H1 (cell line): ENCODE measurements around the gene XCL1. TPM values are rescaled to one million over a fixed set of nuclear protein-coding genes. Genes with fewer than 3 reads are reported as not detected.
"Not testable (repeated sequence)": the region's sequence is repeated elsewhere in the genome, so short reads cannot be mapped to it uniquely, and the experiment has no call there.

ENCODE experiments used
- CTCF ChIA-PET: fragments of 300-600 bp; sonication (Branson Sonifier 250); formaldehyde crosslinking; loops from one replicate; lab custom pipeline; 2021; ENCODE audit not compliant: partially characterized antibody; lab: Charles Lee
- POLR2A ChIA-PET: fragments of 300-600 bp; sonication (Branson Sonifier 250); formaldehyde crosslinking; loops from one replicate; lab custom pipeline; 2021; ENCODE audit warnings: inconsistent platforms; ENCODE audit not compliant: partially characterized antibody; lab: Charles Lee
- DNase-seq, 2 experiments: peaks; one replicate each; pipeline versions ENCODE4 v3.0.0 to v3.0.0-alpha.2; 2010 to 2022; ENCODE audit warnings: low spot score in 2 of 2, low read depth in 1 of 2, mixed read lengths in 1 of 2
- FAIRE-seq: peaks from 2 replicates; lab custom pipeline; 2011; peaks lifted over from hg19 to GRCh38; lab: Jason Lieb, UNC
- H2AFZ ChIP-seq: 2 replicates; pipeline ENCODE4 v1.8.1; 2012; ENCODE audit warnings: low read length, inconsistent platforms
- H2AK5ac ChIP-seq: 2 replicates; pipeline ENCODE4 v1.6.1; 2013; ENCODE audit warnings: low read depth, low read length
- H2BK120ac ChIP-seq: replicated peaks from 2 replicates; pipeline ENCODE3; 2013; ENCODE audit warnings: low read depth, low read length, inconsistent platforms
- H2BK12ac ChIP-seq: 2 replicates; pipeline ENCODE4 v1.6.1; 2013; ENCODE audit warnings: low read depth, low read length
- H2BK15ac ChIP-seq: 2 replicates; pipeline ENCODE4 v1.6.1; 2013; ENCODE audit warnings: low read length
- H2BK20ac ChIP-seq: 2 replicates; pipeline ENCODE4 v1.6.1; 2013; ENCODE audit warnings: low read length
- H2BK5ac ChIP-seq: 2 replicates; pipeline ENCODE4 v1.6.1; 2013; ENCODE audit warnings: low read depth, low read length
- H3K14ac ChIP-seq: 2 replicates; pipeline ENCODE4 v1.6.1; 2013; ENCODE audit warnings: inconsistent platforms; ENCODE audit not compliant: insufficient read length
- H3K18ac ChIP-seq: 2 replicates; pipeline ENCODE4 v1.6.1; 2013; ENCODE audit warnings: low read length; ENCODE audit errors: extremely low read depth
- H3K23ac ChIP-seq: 2 replicates; pipeline ENCODE4 v1.6.1; 2013; ENCODE audit warnings: inconsistent platforms; ENCODE audit not compliant: insufficient read length
- H3K23me2 ChIP-seq: 2 replicates; pipeline ENCODE4 v1.6.1; 2013; ENCODE audit warnings: low read depth, low read length
- H3K27ac ChIP-seq: 2 replicates; pipeline ENCODE4 v1.6.1; 2011; ENCODE audit warnings: low read depth, low read length, inconsistent platforms
- H3K27me3 ChIP-seq, 4 experiments: replicated peaks in 1 of 4; 1 replicate in 1 of 4; 2 replicates in 3 of 4; pipeline versions ENCODE4 v1.6.1 to v1.8.1; 2011 to 2013; ENCODE audit warnings: low read length in 3 of 4, mild to moderate bottlenecking in 3 of 4, inconsistent platforms in 2 of 4, mixed read lengths in 2 of 4, moderate library complexity in 1 of 4; ENCODE audit not compliant: control insufficient read depth in 3 of 4, insufficient read depth in 3 of 4; ENCODE audit errors: extremely low read depth in 1 of 4
- H3K36me3 ChIP-seq, 4 experiments: 2 replicates each; pipeline versions ENCODE4 v1.6.1 to v1.8.1; 2011 to 2013; ENCODE audit warnings: mild to moderate bottlenecking in 4 of 4, low read length in 3 of 4, moderate library complexity in 2 of 4, control low read depth in 1 of 4, inconsistent platforms in 1 of 4; ENCODE audit not compliant: insufficient read depth in 4 of 4, control insufficient read depth in 2 of 4
- H3K4ac ChIP-seq: replicated peaks from 2 replicates; pipeline ENCODE3; 2013; ENCODE audit warnings: low read length, low read depth, mixed read lengths, inconsistent platforms; ENCODE audit not compliant: insufficient read length
- H3K4me1 ChIP-seq, 4 experiments: replicated peaks in 1 of 4; 1 replicate in 1 of 4; 2 replicates in 3 of 4; pipeline versions ENCODE4 v1.6.1 to v1.8.1; 2011 to 2013; ENCODE audit warnings: low read length in 3 of 4, inconsistent platforms in 2 of 4, mixed read lengths in 1 of 4; ENCODE audit not compliant: insufficient read depth in 4 of 4, control insufficient read depth in 3 of 4
- H3K4me2 ChIP-seq, 2 experiments: 2 replicates each; pipeline versions ENCODE4 v1.6.1 to v1.8.1; 2011 to 2013; ENCODE audit warnings: low read depth in 2 of 2, low read length in 2 of 2, control low read depth in 1 of 2, inconsistent platforms in 1 of 2, mild to moderate bottlenecking in 1 of 2; ENCODE audit not compliant: insufficient read depth in 1 of 2
- H3K4me3 ChIP-seq, 4 experiments: fragments of 200-600, 300-600 bp in 1 of 4; sonication (generic), shearing (Covaris generic), sonication (Bioruptor Twin) in 1 of 4; 2 replicates each; pipeline versions ENCODE4 v1.5.1 to v1.8.1; 2011 to 2016; ENCODE audit warnings: low read length in 4 of 4, low read depth in 3 of 4, control low read depth in 2 of 4, inconsistent platforms in 2 of 4, mild to moderate bottlenecking in 2 of 4, mixed read lengths in 1 of 4, moderate library complexity in 1 of 4; ENCODE audit not compliant: insufficient read depth in 2 of 4; ENCODE audit errors: extremely low read depth in 1 of 4
- H3K56ac ChIP-seq: replicated peaks from 2 replicates; pipeline ENCODE3; 2013; ENCODE audit warnings: low read depth, mild to moderate bottlenecking, mixed read lengths, low read length, inconsistent platforms; ENCODE audit not compliant: insufficient read length
- H3K79me1 ChIP-seq: 2 replicates; pipeline ENCODE4 v1.6.1; 2013; ENCODE audit warnings: low read depth, low read length, control low read depth
- H3K79me2 ChIP-seq, 2 experiments: 2 replicates each; pipeline versions ENCODE4 v1.6.1 to v1.8.1; 2012 to 2013; ENCODE audit warnings: low read length in 2 of 2, mild to moderate bottlenecking in 2 of 2, inconsistent platforms in 1 of 2; ENCODE audit not compliant: insufficient read depth in 2 of 2, control insufficient read depth in 1 of 2
- H3K9ac ChIP-seq, 4 experiments: replicated peaks in 1 of 4; 1 replicate in 1 of 4; 2 replicates in 3 of 4; pipeline versions ENCODE4 v1.6.1 to v1.8.1; 2011 to 2013; ENCODE audit warnings: low read depth in 3 of 4, low read length in 3 of 4, control low read depth in 2 of 4, mild to moderate bottlenecking in 2 of 4, moderate library complexity in 2 of 4, inconsistent platforms in 1 of 4; ENCODE audit errors: extremely low read depth in 1 of 4
- H3K9me3 ChIP-seq, 2 experiments: 2 replicates each; pipeline versions ENCODE4 v1.6.1 to v1.8.1; 2012 to 2013; ENCODE audit warnings: mild to moderate bottlenecking in 2 of 2, moderate library complexity in 2 of 2, control low read depth in 1 of 2, inconsistent platforms in 1 of 2, low read depth in 1 of 2, low read length in 1 of 2, mixed read lengths in 1 of 2; ENCODE audit not compliant: insufficient read depth in 2 of 2
- H4K20me1 ChIP-seq, 2 experiments: replicated peaks in 1 of 2; 2 replicates each; pipeline versions ENCODE3 to v1.8.1; 2011 to 2013; ENCODE audit warnings: inconsistent platforms in 2 of 2, low read length in 2 of 2, mild to moderate bottlenecking in 1 of 2; ENCODE audit not compliant: insufficient read depth in 2 of 2, control insufficient read depth in 1 of 2
- H4K5ac ChIP-seq: 2 replicates; pipeline ENCODE4 v1.6.1; 2013; ENCODE audit warnings: low read length, low read depth, mixed read lengths, inconsistent platforms; ENCODE audit not compliant: insufficient read length
- H4K8ac ChIP-seq: 2 replicates; pipeline ENCODE4 v1.8.0; 2013; ENCODE audit warnings: mild to moderate bottlenecking, moderate library complexity, low read length, inconsistent platforms; ENCODE audit not compliant: insufficient read depth; ENCODE audit errors: extremely low read depth
- H4K91ac ChIP-seq: replicated peaks from 2 replicates; pipeline ENCODE3; 2013; ENCODE audit warnings: low read length, mixed read lengths, inconsistent platforms; ENCODE audit not compliant: insufficient read length
- CHD2 ChIP-seq: IDR thresholded peaks from 2 replicates; pipeline ENCODE4 v1.6.1; 2012; ENCODE audit warnings: low read length, improper control_type of control experiment
- GABPA ChIP-seq: IDR thresholded peaks from 2 replicates; pipeline ENCODE4 v1.6.1; 2011; ENCODE audit warnings: mild to moderate bottlenecking, low read length, moderate library complexity, borderline replicate concordance; ENCODE audit not compliant: insufficient read depth
- NANOG ChIP-seq: IDR thresholded peaks from 2 replicates; pipeline ENCODE4 v1.6.1; 2011; ENCODE audit warnings: low read length, low read depth, mild to moderate bottlenecking, inconsistent platforms; ENCODE audit not compliant: insufficient read depth, poor library complexity, severe bottlenecking
- POLR2A ChIP-seq, 2 experiments: IDR thresholded peaks; 1 replicate in 1 of 2; 2 replicates in 1 of 2; pipeline ENCODE4 v1.6.1; 2011; ENCODE audit warnings: low read depth in 2 of 2, low read length in 2 of 2, mild to moderate bottlenecking in 2 of 2; ENCODE audit errors: control extremely low read depth in 1 of 2
- SP1 ChIP-seq: IDR thresholded peaks from 2 replicates; pipeline ENCODE4 v1.6.1; 2011; ENCODE audit warnings: low read depth, low read length
- TAF7 ChIP-seq: optimal IDR thresholded peaks from 2 replicates; pipeline ENCODE3; 2011; ENCODE audit warnings: low read depth, mild to moderate bottlenecking, inconsistent platforms, low read length, moderate library complexity, borderline replicate concordance
- TCF12 ChIP-seq: IDR thresholded peaks from 2 replicates; pipeline ENCODE4 v1.6.1; 2011; ENCODE audit warnings: low read depth, mild to moderate bottlenecking, low read length
- WGBS, 2 experiments: shearing (Covaris generic) in 1 of 2; methylation state at CpG; one replicate each; pipeline versions ENCODE4 v1.1.6 to v1.1.7; 2013 to 2015; ENCODE audit warnings: low lambda C conversion rate in 2 of 2, mixed read lengths in 2 of 2, inconsistent platforms in 1 of 2, low coverage in 1 of 2, missing lambda C conversion rate in 1 of 2; ENCODE audit not compliant: insufficient replicate concordance in 2 of 2, insufficient coverage in 1 of 2, insufficient read length in 1 of 2; ENCODE audit errors: extremely low coverage in 1 of 2, missing lambda C conversion rate in 1 of 2; 5-methylcytosine and 5-hydroxymethylcytosine counted together
- polyA plus RNA-seq, 7 experiments: library from polyadenylated mRNA; depleted of rRNA in 3 of 7; stranded (reverse) in 5 of 7; unstranded in 2 of 7; fragments of >200 nt in 5 of 7; fragments of 200-250 nt in 2 of 7; gene quantifications; 1 replicate in 5 of 7; 2 replicates in 1 of 7; 4 replicates in 1 of 7; pipeline versions ENCODE4 v1.2.1 to v1.2.3, GENCODE V29; 2011 to 2013; ENCODE audit warnings: missing spikeins in 2 of 7, mixed read lengths in 2 of 7
- total RNA-seq: library from RNA; stranded (reverse); fragmentation: NEBNext Ultra II Directional; extraction: Animal tissue kit (Norgen Biotek cat#: 25700); gene quantifications from 2 replicates; pipeline ENCODE4 v1.2.1, GENCODE V29; 2021
- TF ChIP-seq, protein P1 (sequence below): IDR thresholded peaks from 2 replicates; pipeline ENCODE4 v1.6.1; 2011; ENCODE audit warnings: low read depth, mild to moderate bottlenecking, low read length; ENCODE audit not compliant: insufficient read depth

Gene XCL1
- total and polyA plus RNA-seq, 2 of the 8 experiments (the other 6 are each of a cell fraction or from before 2014, with no cell fraction given): 0.39 to 0.63 TPM

DNA sequence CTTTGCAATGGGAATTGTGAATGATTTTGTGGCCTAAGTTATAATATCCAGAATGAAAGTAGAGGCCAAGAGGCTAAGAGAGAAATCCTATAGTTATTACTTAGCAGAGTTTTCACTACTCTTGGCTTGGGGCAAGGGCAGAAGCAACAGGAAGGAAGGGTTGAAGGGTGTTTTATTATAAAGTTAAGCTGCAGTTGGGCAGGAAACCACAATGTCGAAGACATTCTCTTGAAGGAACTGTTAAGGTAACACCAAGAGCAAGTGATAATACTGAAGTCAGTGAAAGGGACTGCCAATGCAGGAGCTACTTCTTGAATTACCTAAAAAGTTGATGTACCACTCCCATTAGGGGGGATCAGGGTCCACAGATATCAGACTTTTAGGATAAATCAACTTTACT, 40.9 kb upstream of the XCL1 start (continued):
- TF ChIP-seq NANOG (no peak), GABPA (no peak), POLR2A (IDR thresholded peaks at IDR 0.05; ENCODE audit: control extremely low read depth in 1 of 2, low read depth in 2 of 2, low read length in 2 of 2) (no peak), CHD2 (no peak), TCF12 (no peak), TAF7 (no peak), SP1 (no peak)
- TF ChIP-seq, protein P1, sequence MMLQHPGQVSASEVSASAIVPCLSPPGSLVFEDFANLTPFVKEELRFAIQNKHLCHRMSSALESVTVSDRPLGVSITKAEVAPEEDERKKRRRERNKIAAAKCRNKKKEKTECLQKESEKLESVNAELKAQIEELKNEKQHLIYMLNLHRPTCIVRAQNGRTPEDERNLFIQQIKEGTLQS: no peak

GRCh38 chr1:168540798-168541197, 35.6 kb upstream of the XCL1 start:
- H3K4me1 ChIP-seq, H2AK5ac ChIP-seq, H3K27ac ChIP-seq, H3K79me2 ChIP-seq, H3K4me3 ChIP-seq, DNase-seq, H3K4me2 ChIP-seq, H3K56ac ChIP-seq, H3K36me3 ChIP-seq, H3K79me1 ChIP-seq, H3K27me3 ChIP-seq, POLR2A ChIA-PET, H3K23me2 ChIP-seq, H4K20me1 ChIP-seq, H3K9me3 ChIP-seq, H4K91ac ChIP-seq, H2BK120ac ChIP-seq, H2BK15ac ChIP-seq, H4K8ac ChIP-seq, H4K5ac ChIP-seq, H3K14ac ChIP-seq, H3K23ac ChIP-seq, H2BK5ac ChIP-seq, H3K18ac ChIP-seq, H2BK20ac ChIP-seq, CTCF ChIA-PET, FAIRE-seq, H3K9ac ChIP-seq, H2AFZ ChIP-seq, H3K4ac ChIP-seq, H2BK12ac ChIP-seq: not testable (repeated sequence)
- WGBS, 2 experiments: 90% methylated on average over 7 of the region's 7 CpGs; no CpG with 5 or more reads in 1 of the 2 experiments
